ENCODE measurements around the gene IL17RE. TPM values are rescaled to one million over a fixed set of nuclear protein-coding genes. Genes with fewer than 3 reads are reported as not detected.

Gene IL17RE
- total and polyA plus RNA-seq, 9 of the 15 experiments (the other 6 are each of a cell fraction or from before 2014, with no cell fraction given), result 0.32 to 1.9 (median 0.51) TPM; not detected in 4

DNA sequence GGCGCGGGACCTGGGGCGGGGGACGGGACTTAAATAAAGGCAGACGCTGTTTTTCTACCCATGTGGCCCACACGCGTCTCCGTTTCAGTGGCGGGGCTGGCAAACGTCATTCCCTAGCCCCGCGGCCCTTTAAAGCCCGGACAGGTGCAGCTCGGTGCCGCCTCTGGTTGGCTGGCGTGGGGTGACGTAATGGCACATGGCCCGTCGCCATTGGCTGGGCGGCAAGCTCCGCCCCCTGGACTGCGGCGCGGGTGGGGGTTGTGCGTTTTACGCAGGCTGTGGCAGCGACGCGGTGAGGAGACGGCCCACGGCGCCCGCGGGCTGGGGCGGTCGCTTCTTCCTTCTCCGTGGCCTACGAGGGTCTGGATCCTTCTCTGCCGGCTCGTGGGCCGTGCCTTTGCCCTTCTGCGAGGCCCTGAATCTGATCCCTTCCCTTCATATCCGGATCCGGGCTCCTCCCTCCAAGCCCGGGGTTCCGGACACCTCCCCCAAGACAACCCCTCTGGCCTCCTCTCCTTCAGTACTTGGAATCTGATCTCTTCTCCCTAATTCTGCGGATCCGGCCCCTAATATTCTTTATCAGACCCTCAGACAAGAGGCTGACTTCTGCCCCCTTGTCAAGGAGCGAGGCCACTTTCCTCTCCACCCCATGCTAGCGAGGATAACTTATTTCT, 31.1 kb downstream of the IL17RE start, which contains the start of gene CRELD1 (continued):
- peak; percentile 69 for TF ChIP-seq FOS (IDR thresholded peaks at IDR 0.05; ENCODE audit: extremely low read depth, insufficient read length)
- no peak for TF ChIP-seq MIER1 (IDR thresholded peaks at IDR 0.05; ENCODE audit: low read depth)
- peak; percentile 14; the same call in 1 of the 2 replicates for TF ChIP-seq HLTF (IDR thresholded peaks at IDR 0.05)
- TF ChIP-seq ARID3B (CRISPR knock-in tag; IDR thresholded peaks at IDR 0.05; ENCODE audit: borderline replicate concordance), result no peak
- TF ChIP-seq, protein P1, sequence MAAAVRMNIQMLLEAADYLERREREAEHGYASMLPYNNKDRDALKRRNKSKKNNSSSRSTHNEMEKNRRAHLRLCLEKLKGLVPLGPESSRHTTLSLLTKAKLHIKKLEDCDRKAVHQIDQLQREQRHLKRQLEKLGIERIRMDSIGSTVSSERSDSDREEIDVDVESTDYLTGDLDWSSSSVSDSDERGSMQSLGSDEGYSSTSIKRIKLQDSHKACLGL (CRISPR knock-in tag; IDR thresholded peaks at IDR 0.05; ENCODE audit: borderline replicate concordance, poor library complexity, severe bottlenecking), result peak; percentile 32
- TF ChIP-seq, protein P2, sequence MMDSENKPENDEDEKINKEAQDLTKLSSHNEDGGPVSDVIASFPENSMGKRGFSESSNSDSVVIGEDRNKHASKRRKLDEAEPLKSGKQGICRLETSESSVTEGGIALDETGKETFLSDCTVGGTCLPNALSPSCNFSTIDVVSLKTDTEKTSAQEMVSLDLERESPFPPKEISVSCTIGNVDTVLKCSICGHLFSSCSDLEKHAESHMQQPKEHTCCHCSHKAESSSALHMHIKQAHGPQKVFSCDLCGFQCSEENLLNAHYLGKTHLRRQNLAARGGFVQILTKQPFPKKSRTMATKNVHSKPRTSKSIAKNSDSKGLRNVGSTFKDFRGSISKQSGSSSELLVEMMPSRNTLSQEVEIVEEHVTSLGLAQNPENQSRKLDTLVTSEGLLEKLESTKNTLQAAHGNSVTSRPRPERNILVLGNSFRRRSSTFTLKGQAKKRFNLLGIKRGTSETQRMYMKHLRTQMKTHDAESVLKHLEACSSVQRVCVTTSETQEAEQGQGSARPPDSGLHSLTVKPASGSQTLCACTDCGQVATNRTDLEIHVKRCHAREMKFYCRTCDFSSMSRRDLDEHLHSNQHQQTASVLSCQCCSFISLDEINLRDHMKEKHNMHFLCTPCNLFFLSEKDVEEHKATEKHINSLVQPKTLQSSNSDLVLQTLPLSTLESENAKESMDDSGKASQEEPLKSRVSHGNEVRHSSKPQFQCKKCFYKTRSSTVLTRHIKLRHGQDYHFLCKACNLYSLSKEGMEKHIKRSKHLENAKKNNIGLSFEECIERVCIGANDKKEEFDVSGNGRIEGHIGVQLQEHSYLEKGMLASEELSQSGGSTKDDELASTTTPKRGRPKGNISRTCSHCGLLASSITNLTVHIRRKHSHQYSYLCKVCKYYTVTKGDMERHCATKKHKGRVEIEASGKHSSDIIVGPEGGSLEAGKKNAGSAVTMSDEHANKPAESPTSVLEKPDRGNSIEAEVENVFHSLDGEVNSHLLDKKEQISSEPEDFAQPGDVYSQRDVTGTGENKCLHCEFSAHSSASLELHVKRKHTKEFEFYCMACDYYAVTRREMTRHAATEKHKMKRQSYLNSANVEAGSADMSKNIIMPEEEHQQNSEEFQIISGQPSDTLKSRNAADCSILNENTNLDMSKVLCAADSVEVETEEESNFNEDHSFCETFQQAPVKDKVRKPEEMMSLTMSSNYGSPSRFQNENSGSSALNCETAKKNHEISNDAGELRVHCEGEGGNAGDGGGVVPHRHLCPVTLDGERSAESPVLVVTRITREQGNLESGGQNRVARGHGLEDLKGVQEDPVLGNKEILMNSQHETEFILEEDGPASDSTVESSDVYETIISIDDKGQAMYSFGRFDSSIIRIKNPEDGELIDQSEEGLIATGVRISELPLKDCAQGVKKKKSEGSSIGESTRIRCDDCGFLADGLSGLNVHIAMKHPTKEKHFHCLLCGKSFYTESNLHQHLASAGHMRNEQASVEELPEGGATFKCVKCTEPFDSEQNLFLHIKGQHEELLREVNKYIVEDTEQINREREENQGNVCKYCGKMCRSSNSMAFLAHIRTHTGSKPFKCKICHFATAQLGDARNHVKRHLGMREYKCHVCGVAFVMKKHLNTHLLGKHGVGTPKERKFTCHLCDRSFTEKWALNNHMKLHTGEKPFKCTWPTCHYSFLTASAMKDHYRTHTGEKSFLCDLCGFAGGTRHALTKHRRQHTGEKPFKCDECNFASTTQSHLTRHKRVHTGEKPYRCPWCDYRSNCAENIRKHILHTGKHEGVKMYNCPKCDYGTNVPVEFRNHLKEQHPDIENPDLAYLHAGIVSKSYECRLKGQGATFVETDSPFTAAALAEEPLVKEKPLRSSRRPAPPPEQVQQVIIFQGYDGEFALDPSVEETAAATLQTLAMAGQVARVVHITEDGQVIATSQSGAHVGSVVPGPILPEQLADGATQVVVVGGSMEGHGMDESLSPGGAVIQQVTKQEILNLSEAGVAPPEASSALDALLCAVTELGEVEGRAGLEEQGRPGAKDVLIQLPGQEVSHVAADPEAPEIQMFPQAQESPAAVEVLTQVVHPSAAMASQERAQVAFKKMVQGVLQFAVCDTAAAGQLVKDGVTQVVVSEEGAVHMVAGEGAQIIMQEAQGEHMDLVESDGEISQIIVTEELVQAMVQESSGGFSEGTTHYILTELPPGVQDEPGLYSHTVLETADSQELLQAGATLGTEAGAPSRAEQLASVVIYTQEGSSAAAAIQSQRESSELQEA (IDR thresholded peaks at IDR 0.05; ENCODE audit: low read depth), result no peak
- peak; percentile 81 for TF ChIP-seq JUND (IDR thresholded peaks at IDR 0.05; ENCODE audit: borderline replicate concordance, low read depth, low read length)
- peak; percentile 51; the same call in 1 of the 3 replicates for TF ChIP-seq JUND (tag; IDR thresholded peaks at IDR 0.05; ENCODE audit: borderline replicate concordance, low read depth, low read length)
- TF ChIP-seq, protein P3, sequence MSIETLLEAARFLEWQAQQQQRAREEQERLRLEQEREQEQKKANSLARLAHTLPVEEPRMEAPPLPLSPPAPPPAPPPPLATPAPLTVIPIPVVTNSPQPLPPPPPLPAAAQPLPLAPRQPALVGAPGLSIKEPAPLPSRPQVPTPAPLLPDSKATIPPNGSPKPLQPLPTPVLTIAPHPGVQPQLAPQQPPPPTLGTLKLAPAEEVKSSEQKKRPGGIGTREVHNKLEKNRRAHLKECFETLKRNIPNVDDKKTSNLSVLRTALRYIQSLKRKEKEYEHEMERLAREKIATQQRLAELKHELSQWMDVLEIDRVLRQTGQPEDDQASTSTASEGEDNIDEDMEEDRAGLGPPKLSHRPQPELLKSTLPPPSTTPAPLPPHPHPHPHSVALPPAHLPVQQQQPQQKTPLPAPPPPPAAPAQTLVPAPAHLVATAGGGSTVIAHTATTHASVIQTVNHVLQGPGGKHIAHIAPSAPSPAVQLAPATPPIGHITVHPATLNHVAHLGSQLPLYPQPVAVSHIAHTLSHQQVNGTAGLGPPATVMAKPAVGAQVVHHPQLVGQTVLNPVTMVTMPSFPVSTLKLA (conservative IDR thresholded peaks at IDR 0.05), result peak; percentile 98 to 99
- TF ChIP-seq ELF2 (CRISPR knock-in tag; IDR thresholded peaks at IDR 0.05), result peak; percentile 39; the same call in 1 of the 2 replicates
- TF ChIP-seq CREBBP (IDR thresholded peaks at IDR 0.05; ENCODE audit: low read depth, low read length), result no peak
- no peak for TF ChIP-seq COPS2 (conservative IDR thresholded peaks at IDR 0.05)
- peak; percentile 94 for TF ChIP-seq MXI1 (IDR thresholded peaks at IDR 0.05; ENCODE audit: low read depth, low read length)
- no peak for TF ChIP-seq ESRRA (IDR thresholded peaks at IDR 0.05; ENCODE audit: borderline replicate concordance, low read depth)
- peak; percentile 86; the same call in 1 of the 2 replicates for TF ChIP-seq ZNF282 (CRISPR knock-in tag; IDR thresholded peaks at IDR 0.05)

All from K562 (cell line).